HG02798 (cell line): ENCODE data around the gene MAP3K1.
A peak's percentile ranks its signal among the peaks of the same experiment; 100 is the strongest.
"Not testable (repeated sequence)": the region's sequence is repeated elsewhere in the genome, so short reads cannot be mapped to it uniquely, and the experiment has no call there.

Source experiments
- ATAC-seq: cut with Tn5 transposase; IDR thresholded peaks from one replicate; pipeline ENCODE4 v1.9.1; 2021; ENCODE audit warnings: mild to moderate bottlenecking; ENCODE audit not compliant: unreplicated experiment, poor library complexity

Gene MAP3K1

DNA sequence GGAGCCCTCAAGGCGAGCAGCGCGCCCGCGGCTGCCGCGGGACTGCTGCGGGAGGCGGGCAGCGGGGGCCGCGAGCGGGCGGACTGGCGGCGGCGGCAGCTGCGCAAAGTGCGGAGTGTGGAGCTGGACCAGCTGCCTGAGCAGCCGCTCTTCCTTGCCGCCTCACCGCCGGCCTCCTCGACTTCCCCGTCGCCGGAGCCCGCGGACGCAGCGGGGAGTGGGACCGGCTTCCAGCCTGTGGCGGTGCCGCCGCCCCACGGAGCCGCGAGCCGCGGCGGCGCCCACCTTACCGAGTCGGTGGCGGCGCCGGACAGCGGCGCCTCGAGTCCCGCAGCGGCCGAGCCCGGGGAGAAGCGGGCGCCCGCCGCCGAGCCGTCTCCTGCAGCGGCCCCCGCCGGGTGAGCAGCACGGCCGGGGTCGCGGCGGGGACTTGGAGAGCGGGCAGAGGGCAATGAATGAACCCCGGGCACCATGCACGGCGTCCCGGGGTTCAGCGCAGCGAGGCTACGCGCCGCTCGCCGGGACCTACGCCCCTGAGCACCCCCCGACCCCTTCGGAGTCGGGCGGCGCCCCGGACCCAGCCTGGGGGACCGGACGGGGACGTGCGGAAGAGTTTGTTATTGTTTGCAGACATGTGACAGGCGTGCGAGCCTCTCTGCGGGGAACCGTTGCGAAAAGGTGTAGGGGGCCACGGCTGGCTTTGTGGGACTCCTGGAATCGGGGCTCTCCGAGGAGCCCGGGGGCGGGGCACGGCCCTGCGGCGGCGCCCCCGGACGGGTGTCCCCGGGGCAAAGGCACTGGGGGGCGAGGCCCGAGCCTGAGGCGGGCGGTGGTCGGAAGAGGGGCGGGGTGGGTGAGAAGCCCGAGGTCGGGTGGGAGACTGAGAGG is 553 bp downstream of the MAP3K1 start:
- peak; percentile 43 for ATAC-seq

DNA sequence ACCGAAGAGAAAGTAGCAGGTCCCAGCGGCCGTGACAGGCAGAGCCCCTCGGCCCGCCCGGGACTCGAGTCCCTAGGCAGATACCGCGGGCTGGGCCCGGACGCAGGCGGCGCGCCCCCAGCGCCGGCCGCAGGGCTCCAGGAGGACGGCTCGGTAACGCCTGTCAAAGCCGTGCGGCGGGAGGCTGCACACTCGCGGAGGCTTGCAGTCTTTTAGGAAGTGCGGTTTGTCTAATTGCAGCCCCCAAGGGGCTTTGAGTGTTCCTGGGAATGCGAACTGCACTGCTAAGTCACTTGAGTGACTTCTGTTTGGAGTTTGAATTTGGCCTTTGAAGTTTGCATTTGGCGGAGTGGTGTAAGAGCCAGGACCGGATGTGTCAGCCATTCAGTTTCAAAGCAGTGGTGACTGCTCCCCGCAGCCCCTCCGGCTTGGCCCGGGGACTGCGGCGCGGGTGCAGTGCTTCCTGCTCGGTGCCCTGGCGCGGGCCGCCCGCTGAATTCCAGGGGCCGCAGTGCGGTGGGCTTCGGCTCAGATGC is 1.3 kb downstream of the MAP3K1 start:
- ATAC-seq: peak; percentile 37

DNA sequence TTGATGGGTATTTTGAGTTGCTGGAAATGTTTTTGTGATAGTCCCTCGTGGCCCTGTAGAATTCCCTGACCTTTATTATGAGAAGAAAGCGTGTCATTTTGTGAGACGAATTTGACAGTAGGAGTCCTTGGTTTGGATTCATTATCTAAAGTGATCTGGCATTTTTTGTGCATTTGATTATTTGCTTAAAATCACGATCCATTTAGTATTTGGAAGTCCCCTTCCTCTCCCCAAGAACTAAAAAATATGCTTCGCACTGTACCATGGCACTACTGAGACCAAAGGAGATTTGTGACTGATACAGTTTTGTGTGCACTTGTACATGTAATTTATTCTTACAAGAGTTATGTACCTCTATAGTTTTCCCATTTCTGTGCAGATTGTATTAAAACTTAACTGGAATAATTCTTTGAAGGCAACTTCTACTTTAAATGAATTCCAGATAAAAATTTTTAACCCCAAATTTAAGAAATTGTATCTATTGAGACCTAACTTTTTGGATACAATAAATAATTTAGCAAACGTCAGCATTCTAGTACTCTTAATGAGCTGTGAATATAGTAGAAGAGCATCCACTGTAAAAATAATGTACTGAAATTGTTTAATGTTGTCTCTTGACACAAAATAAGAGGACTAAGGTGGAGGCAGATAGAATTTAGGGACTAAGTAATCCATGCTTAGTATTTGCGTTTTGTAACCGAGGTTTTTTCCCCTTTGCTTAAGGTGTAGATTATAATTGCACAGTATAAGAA is 2.1 kb downstream of the MAP3K1 start:
- no peak for ATAC-seq

DNA sequence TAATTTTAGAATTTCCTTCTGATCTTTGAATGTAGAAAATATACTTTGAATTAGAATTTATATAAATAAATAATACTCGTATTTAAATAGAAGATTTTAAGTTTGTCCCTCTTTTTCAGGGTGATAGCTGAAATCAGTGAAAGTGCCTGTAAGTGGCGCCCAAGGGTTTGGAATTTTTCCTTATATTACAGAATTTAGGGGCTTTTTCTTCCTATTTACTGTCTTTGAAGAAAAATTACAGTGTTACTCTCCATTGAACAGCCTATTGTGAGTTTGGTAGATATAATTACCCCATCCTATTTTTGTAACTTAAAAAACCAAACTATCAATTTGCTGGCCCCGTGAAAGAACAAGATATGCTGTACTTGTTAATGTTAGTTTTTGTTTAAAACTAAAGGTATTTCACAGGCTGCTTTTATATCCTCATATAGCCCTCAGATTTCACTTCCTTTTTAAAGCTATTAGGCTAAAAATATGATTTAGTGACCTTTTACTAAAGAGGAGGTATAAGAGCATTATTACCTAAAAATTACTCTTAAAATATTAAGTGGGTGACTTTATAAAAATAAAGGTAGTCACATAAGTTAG is 3.2 kb downstream of the MAP3K1 start:
- ATAC-seq: no peak

DNA sequence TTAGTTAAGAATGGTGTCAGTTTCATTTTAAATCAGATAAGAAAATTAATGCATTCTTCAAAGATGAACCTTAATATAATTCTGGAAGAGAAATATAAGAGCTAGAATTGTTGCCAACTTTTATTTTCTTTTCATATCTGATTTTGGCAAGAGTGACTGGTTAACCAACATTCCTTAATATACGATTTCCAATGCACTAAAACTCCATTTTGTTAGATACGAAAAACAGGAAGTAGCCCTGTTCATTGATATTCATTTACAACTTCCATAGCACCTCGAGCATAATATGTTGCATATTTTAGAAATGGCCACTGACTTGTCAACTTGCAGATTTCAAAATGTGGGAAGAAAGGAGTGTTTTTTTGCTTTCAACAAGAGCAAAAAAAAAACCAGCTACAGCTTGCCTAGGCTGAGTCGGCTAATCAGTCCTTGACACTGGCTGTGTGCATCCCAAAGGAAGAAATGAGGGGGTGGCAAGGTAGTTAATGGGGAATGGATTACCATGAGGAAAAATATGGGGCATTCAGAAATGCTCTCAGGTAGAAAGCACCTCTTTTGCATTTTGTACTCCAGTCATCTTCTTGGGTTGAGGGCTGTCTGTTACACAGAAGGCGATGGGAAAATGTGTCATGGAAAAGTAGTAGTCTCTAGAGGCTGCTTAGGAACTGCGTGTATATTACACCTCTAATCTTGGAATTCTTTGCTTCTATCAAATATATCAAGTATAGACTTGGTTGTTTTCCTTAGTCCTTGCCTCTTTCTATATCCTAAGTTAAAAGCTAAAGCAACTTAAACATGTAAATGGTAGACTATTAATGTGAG is 3.9 kb downstream of the MAP3K1 start:
- ATAC-seq: no peak

DNA sequence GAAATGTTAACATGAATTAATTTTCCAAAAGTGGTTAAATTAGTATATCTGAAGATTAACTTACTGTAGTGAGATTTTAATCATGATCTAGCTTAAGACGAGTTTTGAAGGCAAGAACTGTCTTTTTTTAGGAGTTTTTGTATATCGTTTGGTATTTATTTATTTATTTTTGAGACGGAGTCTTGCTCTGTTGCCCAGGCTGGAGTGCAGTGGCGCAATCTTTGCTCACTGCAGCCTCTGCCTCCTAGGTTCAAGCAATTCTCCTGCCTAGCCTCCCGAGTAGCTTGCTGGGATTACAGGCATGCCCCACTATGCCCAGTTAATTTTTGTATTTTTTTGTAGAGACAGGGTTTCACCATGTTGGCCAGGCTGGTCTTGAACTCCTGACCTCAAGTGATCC is 6.5 kb downstream of the MAP3K1 start:
- not testable (repeated sequence) for ATAC-seq

DNA sequence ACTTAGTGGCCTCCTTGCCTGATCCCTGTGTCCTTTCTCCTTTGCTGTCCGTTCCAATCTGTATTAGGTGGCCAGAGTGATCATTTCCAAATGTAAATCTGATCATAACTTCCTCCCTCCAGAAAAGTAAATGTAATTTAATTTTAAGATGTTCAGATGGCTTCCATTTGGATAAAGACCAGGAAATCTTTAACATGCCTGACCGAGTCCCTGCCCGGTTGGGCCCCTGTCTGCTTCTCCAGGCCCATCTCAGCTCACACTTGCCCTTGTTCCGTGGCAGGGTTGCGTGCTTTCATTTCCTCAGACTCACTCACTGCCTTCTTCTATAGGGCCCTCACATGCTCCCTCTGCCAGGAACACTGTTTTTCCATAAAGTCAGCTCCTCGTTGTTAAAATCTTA is 7.6 kb downstream of the MAP3K1 start:
- ATAC-seq: no peak

DNA sequence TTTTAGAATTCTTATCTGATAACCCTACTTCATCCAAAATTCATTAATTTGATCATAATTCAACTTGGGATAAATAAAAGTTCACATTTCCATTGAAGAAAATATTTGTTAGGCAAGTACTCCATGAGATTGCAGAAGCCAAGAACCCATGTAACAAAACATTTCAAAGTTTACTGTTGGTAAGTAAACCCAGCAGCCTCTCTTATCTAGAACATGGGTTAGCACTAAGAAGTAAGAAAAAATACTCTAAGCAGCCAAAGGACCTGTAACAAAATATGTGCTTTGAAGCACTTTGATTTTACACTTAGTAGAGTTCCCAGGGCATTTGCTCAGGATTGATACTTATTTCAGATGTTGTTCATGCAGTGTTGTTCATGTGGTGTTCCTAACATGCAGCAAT is 8.7 kb downstream of the MAP3K1 start:
- ATAC-seq: no peak

DNA sequence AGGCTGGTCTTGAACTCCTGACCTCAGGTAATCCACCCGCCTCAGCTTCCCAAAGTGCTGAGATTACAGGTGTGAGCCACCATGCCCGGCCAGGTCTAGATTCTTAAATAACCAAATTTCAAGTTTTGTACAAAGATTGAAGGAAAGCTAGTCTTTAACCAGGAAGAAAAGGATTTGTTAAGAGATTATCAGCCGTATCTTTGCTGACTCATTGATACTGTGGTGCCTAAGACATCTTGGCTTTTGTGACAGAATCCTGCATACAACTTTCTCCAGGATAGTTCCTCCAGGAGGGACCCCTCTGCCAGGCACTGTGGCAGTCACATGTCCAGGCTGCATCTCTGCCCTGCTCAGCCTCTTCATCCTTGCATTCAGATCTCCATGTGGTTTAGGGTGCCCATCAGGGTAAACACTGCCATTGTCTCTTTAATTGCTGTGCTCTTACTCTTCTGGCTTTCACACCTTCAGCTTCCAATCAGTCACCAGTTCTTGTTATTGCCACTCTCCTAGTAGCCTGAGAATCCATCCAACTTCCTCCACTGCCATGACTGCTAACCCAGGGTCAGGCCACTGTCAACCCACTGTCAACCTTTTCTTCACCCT is 10.0 kb downstream of the MAP3K1 start:
- no peak for ATAC-seq

DNA sequence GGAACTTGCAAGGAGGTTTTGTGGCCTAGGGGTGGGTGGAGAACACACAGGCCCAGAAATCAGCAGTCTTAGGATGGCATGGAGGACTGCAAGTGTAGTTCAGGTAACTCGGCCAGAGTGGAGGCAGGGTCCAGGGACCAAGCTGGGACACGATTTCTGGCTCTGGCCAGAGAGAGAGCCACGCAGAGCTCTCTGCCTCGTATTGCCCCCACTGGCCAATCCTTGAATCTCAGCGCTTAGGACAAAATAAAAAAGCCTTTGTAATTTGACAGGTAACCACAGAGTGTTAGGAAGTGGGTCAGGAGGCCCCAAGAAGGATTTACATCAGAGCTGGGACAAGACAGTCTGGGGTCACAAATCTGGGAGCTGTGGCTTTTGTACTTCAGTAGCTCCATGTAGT is 11.7 kb downstream of the MAP3K1 start:
- no peak for ATAC-seq

DNA sequence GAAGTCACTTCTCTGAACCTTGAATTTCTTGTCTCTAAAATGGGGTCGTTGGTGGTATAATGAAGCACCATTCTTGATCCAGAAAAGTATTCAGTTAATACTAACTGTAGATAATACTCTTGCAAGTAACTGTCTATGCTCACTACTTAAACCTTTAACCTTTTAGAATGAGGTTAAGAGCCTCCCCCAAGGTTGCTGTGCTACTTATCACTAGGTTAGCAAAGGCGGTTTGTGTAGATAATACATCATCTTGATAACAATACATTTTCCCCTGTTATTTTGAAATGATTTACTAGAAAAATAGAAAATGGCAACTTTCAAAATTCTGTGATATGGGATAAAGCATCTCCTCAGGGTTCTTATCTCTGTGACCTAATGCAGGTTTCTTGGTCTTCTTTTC is 12.6 kb downstream of the MAP3K1 start:
- no peak for ATAC-seq

DNA sequence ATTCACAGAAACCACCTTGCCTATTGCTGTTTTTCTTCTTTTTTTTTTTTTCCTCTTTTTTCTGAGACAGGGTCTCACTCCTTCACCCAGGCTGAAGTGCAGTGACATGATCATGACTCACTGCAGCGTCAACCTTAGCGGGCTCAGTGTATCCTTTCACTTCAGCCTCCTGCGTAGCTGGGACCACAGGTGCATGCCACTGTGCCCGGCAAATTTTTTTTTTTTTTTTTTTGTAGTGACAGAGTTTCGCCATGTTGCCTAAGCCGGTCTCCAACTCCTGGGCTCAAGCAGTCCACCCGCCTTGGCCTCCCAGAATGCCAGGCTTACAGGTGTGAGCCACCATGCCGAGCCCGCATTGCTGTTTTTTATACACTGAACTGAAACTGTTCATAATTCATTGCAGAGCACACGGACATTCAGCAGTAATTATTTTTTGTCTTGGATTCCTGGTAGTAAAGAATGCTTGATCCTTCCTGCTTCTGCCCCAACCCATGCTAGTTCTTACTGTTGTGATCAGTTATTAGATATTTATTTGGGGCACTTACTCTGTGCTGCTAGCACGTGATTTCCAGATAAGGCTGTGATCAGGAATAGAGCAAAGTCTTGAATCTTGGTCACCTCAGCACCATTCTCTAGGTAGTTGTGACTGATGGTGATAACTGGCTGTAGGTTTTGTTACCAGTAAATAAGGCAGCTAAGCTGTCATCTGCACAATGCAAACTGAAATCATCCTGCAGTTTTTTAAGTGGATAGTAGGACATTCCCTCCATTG is 14.0 kb downstream of the MAP3K1 start:
- ATAC-seq: peak; percentile 81

DNA sequence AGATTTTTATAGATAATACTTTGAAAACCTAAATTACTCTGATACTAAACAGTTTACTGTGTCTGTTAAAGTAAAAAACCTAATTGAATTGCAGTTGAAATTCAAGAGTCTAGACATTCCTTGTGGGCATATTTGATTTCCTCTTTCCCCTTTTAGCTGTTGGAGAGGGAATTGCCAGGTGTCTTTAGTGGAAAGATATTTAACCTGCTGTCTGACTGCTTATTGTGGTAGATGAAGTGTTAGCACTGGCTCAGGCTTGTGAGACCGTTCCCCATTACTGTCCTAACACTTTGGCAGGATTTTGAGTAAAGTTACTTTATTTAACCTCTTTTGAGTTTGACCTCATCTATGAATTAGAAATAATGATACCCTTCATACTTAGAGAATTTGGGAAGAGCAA is 16.4 kb downstream of the MAP3K1 start:
- ATAC-seq: no peak

DNA sequence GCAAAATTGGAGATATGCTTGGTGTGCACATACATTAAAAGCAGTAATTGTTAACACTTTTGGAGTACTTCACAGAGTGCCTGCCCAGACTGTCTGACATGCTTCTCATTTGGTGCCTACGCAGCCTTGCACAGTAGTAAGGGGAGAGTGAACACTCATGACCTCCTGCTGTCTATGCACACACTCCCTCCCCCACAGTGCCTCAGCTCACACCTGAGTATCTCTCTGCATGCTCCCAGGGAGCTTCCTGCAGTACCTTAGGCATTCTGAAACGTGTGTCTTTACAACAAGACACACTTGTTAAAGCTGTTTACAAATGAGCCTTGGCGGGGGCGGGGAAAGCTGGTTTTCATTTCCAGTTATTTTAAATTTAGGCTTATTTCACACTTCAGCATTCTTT is 18.0 kb downstream of the MAP3K1 start:
- no peak for ATAC-seq

DNA sequence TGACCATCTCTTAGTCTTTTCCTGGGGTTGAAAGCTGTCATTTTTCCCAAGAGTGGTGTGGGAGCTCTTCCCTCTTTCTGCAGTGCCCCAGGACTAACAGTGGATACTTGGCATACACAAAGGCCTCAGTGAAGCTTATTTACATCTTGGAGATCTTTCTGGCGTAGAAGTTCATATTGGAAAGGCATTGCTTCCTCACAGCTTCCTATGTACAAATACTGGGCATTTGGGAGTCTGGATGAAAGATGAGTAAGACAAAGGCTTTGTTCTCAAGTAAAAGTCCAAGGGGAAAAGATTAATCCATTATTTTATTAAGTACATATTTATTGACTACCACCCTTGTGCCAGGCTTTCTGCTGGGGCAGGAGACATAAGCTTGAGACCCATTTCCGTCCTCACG is 22.0 kb downstream of the MAP3K1 start:
- no peak for ATAC-seq

DNA sequence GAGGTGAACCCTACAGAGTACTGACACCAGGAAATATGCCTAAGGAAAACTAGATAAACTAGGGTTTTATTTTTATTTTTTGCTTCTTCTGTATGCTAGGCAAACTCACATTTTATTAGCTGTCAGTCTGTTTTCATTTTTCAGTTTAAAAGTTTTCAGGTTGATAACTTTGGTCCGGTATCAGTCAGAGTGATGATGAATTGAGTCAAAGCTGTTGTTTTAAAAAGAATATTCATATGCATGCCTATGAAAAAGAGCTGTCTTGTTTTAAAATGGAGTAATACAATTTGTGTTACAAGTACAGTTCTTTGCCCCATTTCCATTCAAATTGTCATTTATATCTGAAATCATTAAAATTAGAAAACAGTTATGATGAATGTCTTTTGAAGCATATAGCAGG is 22.6 kb downstream of the MAP3K1 start:
- no peak for ATAC-seq

DNA sequence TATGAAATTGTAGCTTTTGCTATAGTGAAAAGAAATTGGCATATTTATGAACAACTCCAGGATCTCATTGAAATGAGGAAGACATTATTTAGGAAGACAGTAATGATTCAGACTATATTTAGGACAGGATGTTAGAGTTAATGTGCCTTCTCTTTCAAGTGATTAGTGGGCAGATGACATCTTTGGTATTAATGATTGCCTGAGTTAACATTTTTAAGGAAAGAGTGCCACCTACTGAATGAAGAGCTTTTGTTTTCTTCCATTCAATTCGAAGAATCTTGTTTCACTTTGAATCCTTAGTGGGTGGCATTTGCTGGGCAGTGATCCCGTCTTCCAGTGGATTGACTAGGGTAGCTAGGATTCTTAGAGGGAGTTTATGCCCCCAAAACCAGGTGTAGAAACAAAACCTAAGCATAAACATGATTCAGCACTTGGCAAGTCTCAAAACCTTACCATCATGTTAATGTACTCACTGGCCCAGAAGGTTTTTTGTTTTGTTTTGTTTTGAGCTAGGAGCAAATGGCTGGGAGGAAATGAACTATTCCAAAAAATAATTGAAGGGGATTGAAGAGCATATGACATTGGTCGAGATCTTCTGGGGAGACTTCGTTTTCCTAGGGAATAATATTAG is 23.2 kb downstream of the MAP3K1 start:
- ATAC-seq: peak; percentile 57

DNA sequence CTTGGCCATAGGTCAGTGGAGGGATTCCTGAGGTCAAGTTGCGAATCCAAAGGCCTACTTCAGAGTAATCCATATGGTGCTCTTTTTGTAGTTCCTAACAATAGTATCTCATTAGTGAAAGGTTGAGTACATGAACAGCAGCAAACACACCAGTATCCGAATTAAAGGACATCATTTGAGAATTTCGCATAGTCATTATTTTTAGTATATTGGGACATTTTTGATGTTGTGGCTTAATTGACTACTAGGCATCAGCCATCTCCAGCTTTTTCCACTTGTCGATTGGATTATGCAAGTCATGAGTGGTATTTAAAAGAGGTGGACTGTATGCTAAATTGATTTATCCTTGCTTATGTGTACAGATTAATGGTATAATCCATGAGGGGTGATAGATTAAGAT is 23.7 kb downstream of the MAP3K1 start:
- ATAC-seq: no peak

DNA sequence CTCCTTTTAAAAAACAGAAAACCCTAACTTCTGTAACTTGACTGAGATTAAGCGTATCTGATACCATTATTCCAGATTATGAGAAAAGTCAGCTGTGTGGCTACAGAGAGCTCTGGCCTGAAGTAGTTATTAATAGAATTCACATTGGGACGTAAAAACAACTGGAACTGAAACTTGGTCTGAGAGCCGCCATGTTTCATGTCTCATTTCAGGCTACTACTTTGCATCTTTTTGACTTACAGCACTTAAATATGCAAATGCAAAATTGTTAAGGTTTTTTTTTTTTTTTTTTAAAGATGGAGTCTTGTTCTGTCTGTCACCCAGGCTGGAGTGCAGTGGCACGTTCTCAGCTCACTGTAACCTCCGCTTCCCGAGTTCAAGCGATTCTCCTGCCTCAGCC is 25.2 kb downstream of the MAP3K1 start:
- ATAC-seq: no peak
